K562 (cell line): ENCODE data around the gene TMEM184B. TPM values are rescaled to one million over a fixed set of nuclear protein-coding genes. Genes with fewer than 3 reads are reported as not detected.

Experiments used
- ATAC-seq: fragments of 200-7000 bp; cut with Tn5 transposase; 3 replicates; pipeline ENCODE4 v1.9.1; 2020; ENCODE audit warnings: moderate library complexity
- BruUV-seq: library from RNA; stranded (reverse); fragments of 400-500 nt; replicated peaks from 2 replicates; lab custom pipeline; 2021; lab: Mats Ljungman, UMichigan
- CTCF ChIA-PET: fragments of 300-600 bp; formaldehyde crosslinking; extraction: SDS; loops from one replicate; lab custom pipeline; 2021; ENCODE audit warnings: low intra/inter-chr PET ratio; lab: Yijun Ruan, JAX
- POLR2A ChIA-PET: fragments of 300-600, 350-650 bp; sonication (Branson Sonifier 250); formaldehyde crosslinking; extraction: SDS; loops from one replicate; lab custom pipeline; 2021; ENCODE audit warnings: antibody characterized with exemption, inconsistent platforms; lab: Yijun Ruan, JAX
- DNase-seq, 4 experiments: peaks; one replicate each; pipeline versions ENCODE4 v3.0.0 to v3.0.0-alpha.2; 2011 to 2018; ENCODE audit warnings: low spot score in 3 of 4, mixed read lengths in 3 of 4; ENCODE audit errors: extremely low read depth in 1 of 4
- FAIRE-seq: peaks from 2 replicates; lab custom pipeline; 2011; peaks lifted over from hg19 to GRCh38; lab: Jason Lieb, UNC
- H2AFZ ChIP-seq: 2 replicates; pipeline ENCODE4 v1.6.0; 2011; ENCODE audit warnings: low read depth, low read length, control low read depth, inconsistent platforms
- H3K27ac ChIP-seq: fragments of 200-600 bp; 3 replicates; pipeline ENCODE4 v1.8.0; 2011; ENCODE audit warnings: low read depth, mild to moderate bottlenecking, control low read depth, inconsistent platforms, low read length, moderate library complexity, mixed read lengths; ENCODE audit errors: extremely low read depth
- H3K27me3 ChIP-seq, 2 experiments: fragments of 300-600 bp in 1 of 2; 2 replicates in 1 of 2; 3 replicates in 1 of 2; pipeline versions ENCODE4 v1.6.0 to v1.8.0; 2011; ENCODE audit warnings: inconsistent platforms in 2 of 2, low read length in 2 of 2, mild to moderate bottlenecking in 1 of 2, mixed read lengths in 1 of 2, moderate library complexity in 1 of 2; ENCODE audit not compliant: control insufficient read depth in 2 of 2, insufficient read depth in 2 of 2
- H3K36me3 ChIP-seq: fragments of 300-600 bp; 3 replicates; pipeline ENCODE4 v1.8.0; 2011; ENCODE audit warnings: mild to moderate bottlenecking, low read length, inconsistent platforms; ENCODE audit not compliant: control insufficient read depth, insufficient read depth
- H3K4me1 ChIP-seq, 2 experiments: fragments of 200-600 bp in 1 of 2; replicated peaks in 1 of 2; 2 replicates in 1 of 2; 3 replicates in 1 of 2; pipeline versions ENCODE4 v1.5.1 to v1.8.0; 2011; ENCODE audit warnings: inconsistent platforms in 2 of 2, low read length in 2 of 2, mild to moderate bottlenecking in 1 of 2, mixed read lengths in 1 of 2, moderate library complexity in 1 of 2; ENCODE audit not compliant: control insufficient read depth in 2 of 2, insufficient read depth in 2 of 2
- H3K4me2 ChIP-seq: 2 replicates; pipeline ENCODE4 v1.6.1; 2011; ENCODE audit warnings: low read length, control low read depth, inconsistent platforms, mixed read lengths; ENCODE audit not compliant: insufficient read depth
- H3K4me3 ChIP-seq: fragments of 200-600 bp; sonication (generic), shearing (Covaris generic); 2 replicates; pipeline ENCODE4 v1.5.1; 2016; ENCODE audit warnings: control low read depth, inconsistent platforms
- H3K79me2 ChIP-seq: fragments of 200-600 bp; 3 replicates; pipeline ENCODE4 v1.8.0; 2011; ENCODE audit warnings: low read length, inconsistent platforms; ENCODE audit not compliant: control insufficient read depth, insufficient read depth
- H3K9ac ChIP-seq, 2 experiments: 2 replicates each; pipeline versions ENCODE4 v1.6.0 to v1.6.1; 2011; ENCODE audit warnings: low read depth in 2 of 2, low read length in 2 of 2, control low read depth in 1 of 2, inconsistent platforms in 1 of 2, mild to moderate bottlenecking in 1 of 2, mixed read lengths in 1 of 2; ENCODE audit not compliant: insufficient read depth in 1 of 2
- H3K9me1 ChIP-seq: one replicate; pipeline ENCODE4 v1.6.0; 2011; ENCODE audit warnings: inconsistent platforms, mild to moderate bottlenecking, low read length, moderate library complexity; ENCODE audit not compliant: control insufficient read depth, insufficient read depth
- H3K9me3 ChIP-seq: replicated peaks from 2 replicates; pipeline ENCODE4 v1.5.1; 2011; ENCODE audit warnings: low read depth, low read length, inconsistent platforms; ENCODE audit not compliant: control insufficient read depth, insufficient read depth
- H4K20me1 ChIP-seq: replicated peaks from 2 replicates; pipeline ENCODE4 v1.6.1; 2011; ENCODE audit warnings: low read length, inconsistent platforms, mixed read lengths; ENCODE audit not compliant: control insufficient read depth, insufficient read depth
- HDAC6 ChIP-seq: IDR thresholded peaks from 2 replicates; pipeline ENCODE4 v1.6.1; 2012; ENCODE audit warnings: low read depth, mild to moderate bottlenecking, control low read depth, inconsistent platforms, low read length, moderate library complexity
- PCBP1 ChIP-seq: fragments of 200-400 bp; formaldehyde crosslinking; IDR thresholded peaks from 2 replicates; pipeline ENCODE4 v1.6.1; 2018; ENCODE audit warnings: mild to moderate bottlenecking, low read depth, low read length; ENCODE audit not compliant: poor library complexity, severe bottlenecking
- PHTF2 ChIP-seq: fragments of 250-450 bp; sonication (Bioruptor Pico); IDR thresholded peaks from 2 replicates; pipeline ENCODE4 v1.5.0; 2021; ENCODE audit warnings: mild to moderate bottlenecking
- STAT5A ChIP-seq: IDR thresholded peaks from 2 replicates; pipeline ENCODE4 v1.6.1; 2012; ENCODE audit warnings: low read length, inconsistent platforms, borderline replicate concordance
- TCF3 ChIP-seq: sonication (generic); formaldehyde crosslinking; IDR thresholded peaks from 2 replicates; pipeline ENCODE4 v1.4.0; 2020; ENCODE audit warnings: mild to moderate bottlenecking, missing genetic modification reagents
- XRCC4 ChIP-seq: IDR thresholded peaks from one replicate; pipeline ENCODE4 v1.6.1; 2011; ENCODE audit not compliant: insufficient read depth, insufficient read length; ENCODE audit errors: extremely low read depth
- WGBS: fragments of 100-300 bp; shearing (Covaris generic); methylation state at CpG from one replicate; pipeline ENCODE4 v1.1.6; 2016; ENCODE audit warnings: low coverage, mixed read lengths; ENCODE audit not compliant: insufficient coverage; ENCODE audit errors: missing lambda C conversion rate; 5-methylcytosine and 5-hydroxymethylcytosine counted together
- in situ Hi-C: fragments of 300-500 bp; cut with MboI; formaldehyde crosslinking; loops from 4 replicates; pipeline ENCODE4 v1.15.0; 2018; ENCODE audit warnings: inconsistent platforms, mixed read lengths
- intact Hi-C: fragments of 100-400 bp; cut with micrococcal nuclease; formaldehyde crosslinking; loops from 2 replicates; pipeline ENCODE4 v1.14.2; 2022
- polyA plus RNA-seq, 8 experiments: library from polyadenylated mRNA; depleted of rRNA in 4 of 8; stranded (reverse) in 5 of 8; unstranded in 3 of 8; fragments of >200 nt; fragmentation: Nextera tagmentation in 2 of 8; fragmentation: Illumina TruSeq in 1 of 8; extraction: Ambion mirVana in 2 of 8; extraction: Trizol in 1 of 8; gene quantifications; 2 replicates each; pipeline versions ENCODE4 v1.2.1 to v1.2.3, GENCODE V29; 2011 to 2014; ENCODE audit warnings: inconsistent platforms in 1 of 8, missing spikeins in 1 of 8
- total RNA-seq, 7 experiments: library from RNA; depleted of rRNA in 6 of 7; stranded (reverse); fragments of >200 nt in 6 of 7; fragmentation: Illumina TruSeq in 2 of 7; extraction: Trizol in 2 of 7; gene quantifications; 2 replicates each; pipeline versions ENCODE4 v1.2.1 to v1.2.3, GENCODE V29; 2011 to 2021; ENCODE audit warnings: low replicate concordance in 1 of 7
- TF ChIP-seq, protein P1 (sequence below): sonication (generic); formaldehyde crosslinking; IDR thresholded peaks from 2 replicates; pipeline ENCODE4 v1.8.1; 2022; ENCODE audit warnings: missing genetic modification reagents
- TF ChIP-seq, protein P2 (sequence below): fragments of 150-350 bp; IDR thresholded peaks from 2 replicates; pipeline ENCODE4 v1.6.1; 2014; ENCODE audit warnings: low read depth, mild to moderate bottlenecking, low read length, borderline replicate concordance

Gene TMEM184B
- total and polyA plus RNA-seq, 9 of the 15 experiments (the other 6 are each of a cell fraction or from before 2014, with no cell fraction given), result 0.31 to 25.1 (median 6.2) TPM

DNA sequence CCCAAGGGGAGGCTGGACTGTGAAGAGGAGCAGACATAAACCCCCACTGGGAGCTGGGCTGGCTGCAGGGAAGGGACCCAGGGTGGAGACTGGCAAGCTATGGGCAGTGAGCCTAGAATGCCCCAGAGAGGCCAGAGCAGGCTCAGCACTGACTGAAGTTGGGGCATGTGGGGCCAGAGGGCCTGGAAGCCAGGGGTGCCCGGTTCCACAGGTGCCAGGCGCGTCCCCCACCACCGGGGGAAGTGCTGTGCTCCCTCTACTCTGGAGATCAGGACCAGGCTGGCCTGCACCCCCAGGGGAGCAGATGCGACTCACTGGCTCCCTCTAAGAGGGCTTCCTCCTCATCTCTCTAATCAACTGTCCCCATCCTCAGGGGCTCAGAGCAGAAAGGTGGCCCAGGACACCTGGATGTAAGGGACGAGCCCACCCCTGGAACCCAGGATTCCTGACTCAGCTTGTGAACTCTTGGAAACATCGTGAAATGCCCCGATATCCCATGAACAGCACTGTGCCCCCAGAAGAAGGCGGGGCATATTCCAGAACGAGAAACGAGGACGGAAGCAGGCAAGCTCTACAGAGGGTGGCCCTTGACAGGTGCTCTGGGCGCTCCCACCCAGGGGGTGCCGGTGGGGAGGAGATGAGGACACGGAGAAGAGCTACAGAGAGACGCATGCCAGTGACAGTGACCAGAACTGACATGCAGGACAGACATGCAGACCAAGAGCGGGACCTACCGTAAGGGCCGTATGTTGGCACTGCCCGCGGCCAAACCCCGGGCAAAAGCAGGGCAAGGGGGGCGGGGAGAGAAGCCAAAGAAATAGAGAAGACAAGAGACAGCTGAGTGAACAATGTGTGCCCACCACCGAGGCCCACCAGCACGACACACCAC, 50.7 kb downstream of the TMEM184B start:
- Histone ChIP-seq H3K4me1 (peaks cover 0 to 19% of the 10 kb centered on the region in 2 experiments; a peak in 1 of 5 replicates), H3K9ac (no peak overlapping the region), H2AFZ (no peak overlapping the region), H3K27ac (no peak overlapping the region), H3K9me1 (no peaks in the 10 kb centered on the region), H3K36me3 (peaks cover 2% of the 10 kb centered on the region; the same call in 1 of the 3 replicates), H3K79me2 (no peaks in the 10 kb centered on the region), H3K9me3 (no peaks in the 10 kb centered on the region), H3K27me3 (no peaks in the 10 kb centered on the region), H3K4me2 (no peak overlapping the region), H4K20me1 (no peaks in the 10 kb centered on the region), H3K4me3 (no peak overlapping the region)
- in situ Hi-C loops (no loop called here), intact Hi-C loops (no loop called here)
- BruUV-seq, result no TSS peak
- no peak for DNase-seq
- CTCF ChIA-PET, result no interaction called here
- ATAC-seq, result no peak
- FAIRE-seq, result no peak
- POLR2A ChIA-PET, result interaction anchor here (0.7 to 1.1 kb wide), 3 partner anchors 11 to 660 kb away, joined by 3 to 4 read pairs (median 3); no protein-coding TSS in a partner anchor
- WGBS, result 89% methylated on average over 17 of the region's 25 CpGs
- TF ChIP-seq, protein P1, sequence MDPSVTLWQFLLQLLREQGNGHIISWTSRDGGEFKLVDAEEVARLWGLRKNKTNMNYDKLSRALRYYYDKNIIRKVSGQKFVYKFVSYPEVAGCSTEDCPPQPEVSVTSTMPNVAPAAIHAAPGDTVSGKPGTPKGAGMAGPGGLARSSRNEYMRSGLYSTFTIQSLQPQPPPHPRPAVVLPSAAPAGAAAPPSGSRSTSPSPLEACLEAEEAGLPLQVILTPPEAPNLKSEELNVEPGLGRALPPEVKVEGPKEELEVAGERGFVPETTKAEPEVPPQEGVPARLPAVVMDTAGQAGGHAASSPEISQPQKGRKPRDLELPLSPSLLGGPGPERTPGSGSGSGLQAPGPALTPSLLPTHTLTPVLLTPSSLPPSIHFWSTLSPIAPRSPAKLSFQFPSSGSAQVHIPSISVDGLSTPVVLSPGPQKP (CRISPR knock-in tag), result no peak
- no peak for TF ChIP-seq TCF3 (CRISPR knock-in tag)
- no peak for TF ChIP-seq XRCC4
- TF ChIP-seq, protein P2, sequence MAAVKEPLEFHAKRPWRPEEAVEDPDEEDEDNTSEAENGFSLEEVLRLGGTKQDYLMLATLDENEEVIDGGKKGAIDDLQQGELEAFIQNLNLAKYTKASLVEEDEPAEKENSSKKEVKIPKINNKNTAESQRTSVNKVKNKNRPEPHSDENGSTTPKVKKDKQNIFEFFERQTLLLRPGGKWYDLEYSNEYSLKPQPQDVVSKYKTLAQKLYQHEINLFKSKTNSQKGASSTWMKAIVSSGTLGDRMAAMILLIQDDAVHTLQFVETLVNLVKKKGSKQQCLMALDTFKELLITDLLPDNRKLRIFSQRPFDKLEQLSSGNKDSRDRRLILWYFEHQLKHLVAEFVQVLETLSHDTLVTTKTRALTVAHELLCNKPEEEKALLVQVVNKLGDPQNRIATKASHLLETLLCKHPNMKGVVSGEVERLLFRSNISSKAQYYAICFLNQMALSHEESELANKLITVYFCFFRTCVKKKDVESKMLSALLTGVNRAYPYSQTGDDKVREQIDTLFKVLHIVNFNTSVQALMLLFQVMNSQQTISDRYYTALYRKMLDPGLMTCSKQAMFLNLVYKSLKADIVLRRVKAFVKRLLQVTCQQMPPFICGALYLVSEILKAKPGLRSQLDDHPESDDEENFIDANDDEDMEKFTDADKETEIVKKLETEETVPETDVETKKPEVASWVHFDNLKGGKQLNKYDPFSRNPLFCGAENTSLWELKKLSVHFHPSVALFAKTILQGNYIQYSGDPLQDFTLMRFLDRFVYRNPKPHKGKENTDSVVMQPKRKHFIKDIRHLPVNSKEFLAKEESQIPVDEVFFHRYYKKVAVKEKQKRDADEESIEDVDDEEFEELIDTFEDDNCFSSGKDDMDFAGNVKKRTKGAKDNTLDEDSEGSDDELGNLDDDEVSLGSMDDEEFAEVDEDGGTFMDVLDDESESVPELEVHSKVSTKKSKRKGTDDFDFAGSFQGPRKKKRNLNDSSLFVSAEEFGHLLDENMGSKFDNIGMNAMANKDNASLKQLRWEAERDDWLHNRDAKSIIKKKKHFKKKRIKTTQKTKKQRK, result no peak
- TF ChIP-seq STAT5A, result no peak
- no peak for TF ChIP-seq PCBP1
- TF ChIP-seq PHTF2, result no peak
- no peak for TF ChIP-seq HDAC6
- TF ChIP-seq, all 486 proteins: peak for 0
